CD4-positive, CD25-positive, alpha-beta regulatory T cell (primary cell): ENCODE results near the gene KCNQ1OT1. TPM values are rescaled to one million over a fixed set of nuclear protein-coding genes. Genes with fewer than 3 reads are reported as not detected.

Experiments
- ATAC-seq, 2 donors: fragments of 150-1000 bp; cut with Tn5 transposase; one replicate each; pipeline ENCODE4 v1.10.0; 2021; ENCODE audit warnings: low read depth in 2 of 2, moderate number of reproducible peaks in 2 of 2, moderate library complexity in 1 of 2
- DNase-seq, 3 donors: peaks; one replicate each; pipeline versions ENCODE4 v3.0.0 to v3.0.0-alpha.2; 2012 to 2022; ENCODE audit warnings: mixed read lengths in 1 of 3
- H3K27ac ChIP-seq: one replicate; pipeline ENCODE4 v1.7.0; 2013; ENCODE audit warnings: mild to moderate bottlenecking, low read length; ENCODE audit not compliant: insufficient read depth, poor library complexity, severe bottlenecking
- H3K27me3 ChIP-seq: one replicate; pipeline ENCODE4 v1.7.0; 2013; ENCODE audit warnings: low read length; ENCODE audit not compliant: control insufficient read depth, insufficient read depth
- H3K36me3 ChIP-seq: one replicate; pipeline ENCODE4 v1.7.0; 2013; ENCODE audit warnings: mild to moderate bottlenecking, low read length, moderate library complexity; ENCODE audit not compliant: control insufficient read depth, insufficient read depth
- H3K4me1 ChIP-seq: 2 replicates; pipeline ENCODE4 v1.7.0; 2013; ENCODE audit warnings: mild to moderate bottlenecking, low read length; ENCODE audit not compliant: insufficient read depth, control insufficient read depth, poor library complexity, severe bottlenecking
- H3K4me3 ChIP-seq: one replicate; pipeline ENCODE4 v1.7.0; 2013; ENCODE audit warnings: low read depth, mild to moderate bottlenecking, low read length, moderate library complexity
- H3K9me3 ChIP-seq, 2 experiments: 1 replicate in 1 of 2; 2 replicates in 1 of 2; pipeline ENCODE4 v1.7.0; 2013; ENCODE audit warnings: low read length in 2 of 2, mild to moderate bottlenecking in 1 of 2, moderate library complexity in 1 of 2; ENCODE audit not compliant: control insufficient read depth in 2 of 2
- H3K27ac Mint-ChIP-seq, 3 donors: one replicate each; pipeline ENCODE4 v1.8.0; 2020 to 2022; ENCODE audit warnings: mild to moderate bottlenecking in 3 of 3, mixed read lengths in 3 of 3, moderate library complexity in 2 of 3
- H3K27me3 Mint-ChIP-seq: one replicate; pipeline ENCODE4 v1.8.0; 2022; ENCODE audit warnings: mild to moderate bottlenecking, mixed read lengths
- H3K36me3 Mint-ChIP-seq: one replicate; pipeline ENCODE4 v1.8.0; 2020; ENCODE audit warnings: mixed read lengths
- H3K4me1 Mint-ChIP-seq, 4 donors: one replicate each; pipeline ENCODE4 v1.8.0; 2020 to 2022; ENCODE audit warnings: mixed read lengths in 4 of 4, mild to moderate bottlenecking in 1 of 4
- H3K4me3 Mint-ChIP-seq, 4 donors: one replicate each; pipeline ENCODE4 v1.8.0; 2020 to 2022; ENCODE audit warnings: mild to moderate bottlenecking in 4 of 4, mixed read lengths in 4 of 4, moderate library complexity in 3 of 4
- H3K9me3 Mint-ChIP-seq, 7 donors: one replicate each; pipeline ENCODE4 v1.8.0; 2020 to 2022; ENCODE audit warnings: mixed read lengths in 7 of 7, mild to moderate bottlenecking in 3 of 7, moderate library complexity in 2 of 7
- polyA plus RNA-seq, 4 donors: library from polyadenylated mRNA; unstranded; fragments of 300-500 nt; fragmentation: Illumina TruSeq; gene quantifications; one replicate each; pipeline ENCODE4 v1.2.3, GENCODE V29; 2021
- total RNA-seq: library from RNA; stranded (reverse); gene quantifications from one replicate; pipeline ENCODE4 v1.2.3, GENCODE V29; 2022

The KCNQ1OT1 gene
- total and polyA plus RNA-seq, 5 donors from 2014 or later = 0.01 to 0.72 (median 0.07) TPM

GRCh38 chr11:2653930-2654739 lies 45.7 kb downstream of the KCNQ1OT1 start:
- H3K27ac Mint-ChIP-seq = no peak overlapping the region
- no peaks in the 10 kb centered on the region for H3K27me3 ChIP-seq
- no peak for DNase-seq
- no peak overlapping the region for H3K27ac ChIP-seq
- no peaks in the 10 kb centered on the region for H3K4me1 ChIP-seq
- ATAC-seq = no peak
- peaks cover 0 to 21% (median 11%) of the 10 kb centered on the region in 7 donors for H3K9me3 Mint-ChIP-seq
- H3K4me3 ChIP-seq = no peak overlapping the region
- H3K27me3 Mint-ChIP-seq = no peaks in the 10 kb centered on the region
- H3K36me3 ChIP-seq = no peaks in the 10 kb centered on the region
- H3K9me3 ChIP-seq = peaks cover 15 to 18% of the 10 kb centered on the region in 2 experiments
- peaks cover 35% of the 10 kb centered on the region for H3K36me3 Mint-ChIP-seq
- H3K4me1 Mint-ChIP-seq = peaks cover 0 to 5% (median 2%) of the 10 kb centered on the region in 4 donors
- H3K4me3 Mint-ChIP-seq = no peak overlapping the region

- Histone ChIP-seq H3K27me3 (no peaks in the 10 kb centered on the region), H3K27ac (no peak overlapping the region), H3K9me3 (peaks cover 19 to 21% of the 10 kb centered on the region in 2 experiments), H3K4me1 (no peaks in the 10 kb centered on the region), H3K4me3 (no peak overlapping the region), H3K36me3 (no peaks in the 10 kb centered on the region)
- ATAC-seq (no peak), DNase-seq (no peak)
- H3K36me3 Mint-ChIP-seq = peaks cover 27% of the 10 kb centered on the region
- H3K27me3 Mint-ChIP-seq = no peaks in the 10 kb centered on the region
- peaks cover 0 to 31% (median 13%) of the 10 kb centered on the region in 7 donors for H3K9me3 Mint-ChIP-seq
- no peak overlapping the region for H3K4me3 Mint-ChIP-seq
- no peak overlapping the region for H3K27ac Mint-ChIP-seq
- peaks cover 0 to 5% (median 2%) of the 10 kb centered on the region in 4 donors for H3K4me1 Mint-ChIP-seq
These were observed 46.6 kb downstream of the KCNQ1OT1 start for GRCh38 chr11:2653198-2653551.

- H3K27ac Mint-ChIP-seq = no peak overlapping the region
- no peak for DNase-seq
- no peaks in the 10 kb centered on the region for H3K27me3 Mint-ChIP-seq
- H3K36me3 Mint-ChIP-seq = peaks cover 29% of the 10 kb centered on the region
- no peak overlapping the region for H3K4me3 ChIP-seq
- ATAC-seq = no peak
- peaks cover 0 to 5% (median 2%) of the 10 kb centered on the region in 4 donors for H3K4me1 Mint-ChIP-seq
- H3K4me3 Mint-ChIP-seq = no peak overlapping the region
- no peaks in the 10 kb centered on the region for H3K27me3 ChIP-seq
- no peak overlapping the region for H3K27ac ChIP-seq
- H3K9me3 Mint-ChIP-seq = peaks cover 0 to 35% (median 15%) of the 10 kb centered on the region in 7 donors
- H3K9me3 ChIP-seq = peaks cover 21 to 24% of the 10 kb centered on the region in 2 experiments
- H3K4me1 ChIP-seq = no peaks in the 10 kb centered on the region
- no peaks in the 10 kb centered on the region for H3K36me3 ChIP-seq
These were observed 47.2 kb downstream of the KCNQ1OT1 start for GRCh38 chr11:2652333-2653197.

GRCh38 chr11:2651826-2652271 lies 47.9 kb downstream of the KCNQ1OT1 start:
- Mint-ChIP-seq H3K27ac (no peak overlapping the region), H3K27me3 (no peaks in the 10 kb centered on the region), H3K4me3 (no peak overlapping the region), H3K36me3 (peaks cover 32% of the 10 kb centered on the region), H3K4me1 (peaks cover 0 to 5% (median under 1%) of the 10 kb centered on the region in 4 donors), H3K9me3 (peaks cover 0 to 42% (median 17%) of the 10 kb centered on the region in 7 donors)
- DNase-seq (no peak), ATAC-seq (no peak)
- peaks cover 24 to 25% of the 10 kb centered on the region in 2 experiments for H3K9me3 ChIP-seq
- no peaks in the 10 kb centered on the region for H3K36me3 ChIP-seq
- no peak overlapping the region for H3K4me3 ChIP-seq
- H3K27ac ChIP-seq = no peak overlapping the region
- H3K27me3 ChIP-seq = no peaks in the 10 kb centered on the region
- no peaks in the 10 kb centered on the region for H3K4me1 ChIP-seq

GRCh38 chr11:2651054-2651617 lies 48.7 kb downstream of the KCNQ1OT1 start:
- Mint-ChIP-seq H3K4me1 (peaks cover 0 to 5% (median 0%) of the 10 kb centered on the region in 4 donors), H3K9me3 (peaks cover 0 to 42% (median 17%) of the 10 kb centered on the region in 7 donors), H3K4me3 (no peak overlapping the region), H3K27ac (no peak overlapping the region), H3K36me3 (peaks cover 29% of the 10 kb centered on the region), H3K27me3 (no peaks in the 10 kb centered on the region)
- Histone ChIP-seq H3K27ac (no peak overlapping the region), H3K4me3 (no peak overlapping the region), H3K27me3 (no peaks in the 10 kb centered on the region), H3K36me3 (no peaks in the 10 kb centered on the region), H3K9me3 (peaks cover 25 to 31% of the 10 kb centered on the region in 2 experiments), H3K4me1 (no peaks in the 10 kb centered on the region)
- ATAC-seq (no peak), DNase-seq (no peak)

- Histone ChIP-seq H3K27ac (no peak overlapping the region), H3K9me3 (peaks cover 27 to 37% of the 10 kb centered on the region in 2 experiments), H3K36me3 (no peaks in the 10 kb centered on the region), H3K27me3 (no peaks in the 10 kb centered on the region), H3K4me3 (no peak overlapping the region), H3K4me1 (no peaks in the 10 kb centered on the region)
- DNase-seq (no peak), ATAC-seq (no peak)
- no peak overlapping the region for H3K4me3 Mint-ChIP-seq
- H3K4me1 Mint-ChIP-seq = no peaks in the 10 kb centered on the region
- no peaks in the 10 kb centered on the region for H3K27me3 Mint-ChIP-seq
- H3K27ac Mint-ChIP-seq = no peak overlapping the region
- peaks cover 24% of the 10 kb centered on the region for H3K36me3 Mint-ChIP-seq
- H3K9me3 Mint-ChIP-seq = peaks cover 0 to 48% (median 17%) of the 10 kb centered on the region in 7 donors
These were observed 49.4 kb downstream of the KCNQ1OT1 start for GRCh38 chr11:2650343-2650867.

- H3K4me3 ChIP-seq = no peak overlapping the region
- ATAC-seq = no peak
- no peaks in the 10 kb centered on the region for H3K4me1 ChIP-seq
- H3K27ac ChIP-seq = no peak overlapping the region
- peaks cover 24% of the 10 kb centered on the region for H3K36me3 Mint-ChIP-seq
- peaks cover 0 to 50% (median 17%) of the 10 kb centered on the region in 7 donors for H3K9me3 Mint-ChIP-seq
- H3K27me3 ChIP-seq = no peaks in the 10 kb centered on the region
- peak overlapping the region in 1 of 4 donors; percentile 47 for H3K4me3 Mint-ChIP-seq
- no peak for DNase-seq
- no peaks in the 10 kb centered on the region for H3K36me3 ChIP-seq
- no peak overlapping the region for H3K27ac Mint-ChIP-seq
- H3K27me3 Mint-ChIP-seq = no peaks in the 10 kb centered on the region
- H3K9me3 ChIP-seq = peaks cover 27 to 43% of the 10 kb centered on the region in 2 experiments
- H3K4me1 Mint-ChIP-seq = no peaks in the 10 kb centered on the region
These were observed 49.9 kb downstream of the KCNQ1OT1 start for GRCh38 chr11:2649848-2650247.
